HL-60 (cell line): ENCODE measurements around the gene RERE.

Experiments
- POLR2AphosphoS5 ChIP-seq: IDR thresholded peaks from 2 replicates; pipeline ENCODE4 v1.6.1; 2012; ENCODE audit warnings: low read depth
- TF ChIP-seq, protein P1 (sequence below): IDR thresholded peaks from one replicate; pipeline ENCODE4 v1.5.1; 2011; ENCODE audit warnings: low read length, control low read depth, inconsistent platforms; ENCODE audit not compliant: insufficient read depth

DNA sequence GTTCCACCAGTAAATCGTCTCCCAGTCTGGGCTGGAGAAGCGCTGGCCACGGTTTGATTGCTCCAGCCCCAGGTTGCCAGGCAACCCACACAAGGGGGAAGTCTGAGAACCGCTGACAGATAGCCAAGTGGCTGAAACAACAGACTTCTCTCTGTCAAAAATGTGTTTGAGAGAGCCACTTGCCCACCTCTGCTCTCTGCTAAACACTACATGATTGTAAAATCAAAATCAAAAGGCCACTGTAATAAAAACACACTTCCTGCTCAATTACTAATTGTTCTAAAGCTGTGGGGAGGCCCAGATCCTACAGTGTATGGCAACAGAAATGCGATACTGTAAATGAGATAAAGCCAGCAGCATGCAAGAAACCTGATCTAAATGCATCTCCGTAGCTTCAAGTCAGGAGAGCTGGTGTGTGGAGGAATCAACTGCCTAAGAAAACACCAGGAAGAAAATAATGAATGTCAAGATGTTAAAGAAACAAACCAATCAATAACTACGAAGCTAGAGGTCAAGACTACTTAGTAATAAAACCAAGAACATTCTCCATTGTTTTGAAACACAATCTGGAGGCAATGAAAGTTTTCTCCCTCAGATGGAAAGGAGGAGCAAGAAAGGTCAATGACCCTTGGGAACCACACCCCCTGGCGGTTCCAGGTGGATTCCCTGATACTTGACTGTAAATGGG is 378.3 kb downstream of the RERE start:
- TF ChIP-seq, protein P1, sequence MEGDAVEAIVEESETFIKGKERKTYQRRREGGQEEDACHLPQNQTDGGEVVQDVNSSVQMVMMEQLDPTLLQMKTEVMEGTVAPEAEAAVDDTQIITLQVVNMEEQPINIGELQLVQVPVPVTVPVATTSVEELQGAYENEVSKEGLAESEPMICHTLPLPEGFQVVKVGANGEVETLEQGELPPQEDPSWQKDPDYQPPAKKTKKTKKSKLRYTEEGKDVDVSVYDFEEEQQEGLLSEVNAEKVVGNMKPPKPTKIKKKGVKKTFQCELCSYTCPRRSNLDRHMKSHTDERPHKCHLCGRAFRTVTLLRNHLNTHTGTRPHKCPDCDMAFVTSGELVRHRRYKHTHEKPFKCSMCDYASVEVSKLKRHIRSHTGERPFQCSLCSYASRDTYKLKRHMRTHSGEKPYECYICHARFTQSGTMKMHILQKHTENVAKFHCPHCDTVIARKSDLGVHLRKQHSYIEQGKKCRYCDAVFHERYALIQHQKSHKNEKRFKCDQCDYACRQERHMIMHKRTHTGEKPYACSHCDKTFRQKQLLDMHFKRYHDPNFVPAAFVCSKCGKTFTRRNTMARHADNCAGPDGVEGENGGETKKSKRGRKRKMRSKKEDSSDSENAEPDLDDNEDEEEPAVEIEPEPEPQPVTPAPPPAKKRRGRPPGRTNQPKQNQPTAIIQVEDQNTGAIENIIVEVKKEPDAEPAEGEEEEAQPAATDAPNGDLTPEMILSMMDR = no peak
- no peak for TF ChIP-seq POLR2AphosphoS5
